PC-3 (cell line): Measurements from ENCODE around the gene HMOX2. TPM values are rescaled to one million over a fixed set of nuclear protein-coding genes. Genes with fewer than 3 reads are reported as not detected.

Source experiments
- ATAC-seq: fragments of 200-7000 bp; cut with Tn5 transposase; 2 replicates; pipeline ENCODE4 v1.9.1; 2020; ENCODE audit warnings: mild to moderate bottlenecking, moderate library complexity
- BruUV-seq: library from RNA; stranded (reverse); fragments of 400-500 nt; replicated peaks from 2 replicates; lab custom pipeline; 2021; lab: Mats Ljungman, UMichigan
- CTCF ChIA-PET: fragments of 300-600 bp; sonication (Branson Sonifier 250); formaldehyde crosslinking; loops from one replicate; lab custom pipeline; 2022; ENCODE audit warnings: antibody characterized with exemption; lab: Charles Lee
- POLR2A ChIA-PET: fragments of 300-600 bp; sonication (Branson Sonifier 250); formaldehyde crosslinking; loops from one replicate; lab custom pipeline; 2022; ENCODE audit warnings: antibody characterized with exemption; ENCODE audit not compliant: unreplicated experiment; lab: Charles Lee
- DNase-seq: peaks from one replicate; pipeline ENCODE4 v3.0.0-alpha.2; 2015
- H2AFZ ChIP-seq: fragments of 300-600 bp; sonication (generic); 2 replicates; pipeline ENCODE4 v1.6.0; 2016; ENCODE audit warnings: antibody characterized with exemption, low read length
- H3F3A ChIP-seq: fragments of 300-600 bp; sonication (generic); one replicate; pipeline ENCODE4 v1.6.0; 2017; ENCODE audit warnings: antibody characterized with exemption, low read length, control low read depth, mild to moderate bottlenecking; ENCODE audit not compliant: unreplicated experiment
- H3K27ac ChIP-seq: fragments of 300-600 bp; sonication (generic); 2 replicates; pipeline ENCODE4 v1.5.1; 2016; ENCODE audit warnings: mild to moderate bottlenecking, low read length
- H3K27me3 ChIP-seq: fragments of 300-600 bp; sonication (generic); 2 replicates; pipeline ENCODE4 v1.6.1; 2016; ENCODE audit warnings: low read length, mixed read lengths
- H3K36me3 ChIP-seq: fragments of 300-600 bp; sonication (generic); 2 replicates; pipeline ENCODE4 v1.6.1; 2016; ENCODE audit warnings: low read depth, mixed run types, low read length, mixed read lengths
- H3K4me1 ChIP-seq: fragments of 300-600 bp; sonication (generic); 2 replicates; pipeline ENCODE4 v1.5.1; 2016; ENCODE audit warnings: low read length; ENCODE audit not compliant: insufficient read depth
- H3K4me2 ChIP-seq: fragments of 300-600 bp; sonication (generic); 2 replicates; pipeline ENCODE4 v1.6.0; 2016; ENCODE audit warnings: low read length
- H3K4me3 ChIP-seq: fragments of 300-600 bp; sonication (generic); 2 replicates; pipeline ENCODE4 v1.5.1; 2016; ENCODE audit warnings: mild to moderate bottlenecking, low read length, mixed read lengths
- H3K79me2 ChIP-seq: fragments of 300-600 bp; sonication (generic); 2 replicates; pipeline ENCODE4 v1.6.1; 2017; ENCODE audit warnings: low read length, mixed read lengths
- H3K9ac ChIP-seq: fragments of 300-600 bp; sonication (generic); 2 replicates; pipeline ENCODE4 v1.6.0; 2016; ENCODE audit warnings: mild to moderate bottlenecking, low read length
- H3K9me2 ChIP-seq: fragments of 300-600 bp; sonication (generic); replicated peaks from 2 replicates; pipeline ENCODE4 v1.6.1; 2016; ENCODE audit warnings: mixed run types, low read length, mixed read lengths
- H3K9me3 ChIP-seq: fragments of 300-600 bp; sonication (generic); 2 replicates; pipeline ENCODE4 v1.6.1; 2016; ENCODE audit warnings: low read length, mixed read lengths
- H4K20me1 ChIP-seq: fragments of 300-600 bp; sonication (generic); 2 replicates; pipeline ENCODE4 v1.6.1; 2016; ENCODE audit warnings: low read length, mixed read lengths
- CTCF ChIP-seq: fragments of 300-600 bp; sonication (generic); conservative IDR thresholded peaks from 2 replicates; pipeline ENCODE4 v1.5.1; 2017; ENCODE audit warnings: antibody characterized with exemption, low read depth, mild to moderate bottlenecking, low read length
- EZH2 ChIP-seq: fragments of 300-600 bp; sonication (generic); IDR thresholded peaks from one replicate; pipeline ENCODE4 v1.6.1; 2017; ENCODE audit warnings: antibody characterized with exemption, mild to moderate bottlenecking, low read length; ENCODE audit not compliant: unreplicated experiment
- EZH2phosphoT487 ChIP-seq: fragments of 300-600 bp; sonication (generic); IDR thresholded peaks from 2 replicates; pipeline ENCODE4 v1.6.1; 2018; ENCODE audit warnings: mild to moderate bottlenecking, antibody characterized with exemption, low read length, borderline replicate concordance
- intact Hi-C: fragments of 100-400 bp; cut with micrococcal nuclease; formaldehyde crosslinking; loops from 2 replicates; pipeline ENCODE4 v1.9.0; 2023
- total RNA-seq: library from RNA; depleted of rRNA; stranded (reverse); fragments of >200 nt; gene quantifications from 2 replicates; pipeline ENCODE4 v1.2.3, GENCODE V29; 2014

HMOX2 gene
- total RNA-seq, 1 experiment from 2014 or later: 86.9 TPM

GRCh38 chr16:4532238-4532637 is 56.0 kb downstream of the HMOX2 start:
- H3K4me1 ChIP-seq: no peaks in the 10 kb centered on the region
- H3K36me3 ChIP-seq: no peaks in the 10 kb centered on the region
- DNase-seq (no peak), ATAC-seq (no peak)
- no peak overlapping the region for H2AFZ ChIP-seq
- no peak overlapping the region for H3K9ac ChIP-seq
- BruUV-seq: no TSS peak
- no peak overlapping the region for H3K4me2 ChIP-seq
- TF ChIP-seq EZH2 (no peak), EZH2phosphoT487 (no peak), CTCF (no peak)
- H3K9me3 ChIP-seq: no peaks in the 10 kb centered on the region
- no peak overlapping the region for H3K27ac ChIP-seq
- H3K27me3 ChIP-seq: no peaks in the 10 kb centered on the region
- CTCF ChIA-PET: no interaction called here
- H3K79me2 ChIP-seq: no peaks in the 10 kb centered on the region
- no peaks in the 10 kb centered on the region for H4K20me1 ChIP-seq
- no peaks in the 10 kb centered on the region for H3F3A ChIP-seq
- H3K9me2 ChIP-seq: no peaks in the 10 kb centered on the region
- intact Hi-C loops: no loop called here
- POLR2A ChIA-PET: no interaction called here
- no peak overlapping the region for H3K4me3 ChIP-seq

- DNase-seq (no peak), ATAC-seq (no peak)
- Histone ChIP-seq H3K9me2 (no peaks in the 10 kb centered on the region), H3K27ac (no peak overlapping the region), H3K4me2 (no peak overlapping the region), H3K9me3 (no peaks in the 10 kb centered on the region), H3K79me2 (no peaks in the 10 kb centered on the region), H3K27me3 (no peaks in the 10 kb centered on the region), H2AFZ (no peak overlapping the region), H3K36me3 (no peaks in the 10 kb centered on the region), H3K4me3 (no peak overlapping the region), H3K4me1 (no peaks in the 10 kb centered on the region), H4K20me1 (no peaks in the 10 kb centered on the region), H3K9ac (no peak overlapping the region), H3F3A (no peaks in the 10 kb centered on the region)
- BruUV-seq: no TSS peak
- CTCF ChIA-PET: no interaction called here
- intact Hi-C loops: no loop called here
- no peak for TF ChIP-seq EZH2
- TF ChIP-seq EZH2phosphoT487: no peak
- no peak for TF ChIP-seq CTCF
- POLR2A ChIA-PET: no interaction called here
Observed at GRCh38 chr16:4533490-4533889, 57.3 kb downstream of the HMOX2 start.

GRCh38 chr16:4534151-4534790 is 58.1 kb downstream of the HMOX2 start:
- H3K4me2 ChIP-seq: no peak overlapping the region
- H3K9ac ChIP-seq: no peak overlapping the region
- ChIA-PET CTCF (no interaction called here), POLR2A (no interaction called here)
- no peak for ATAC-seq
- H2AFZ ChIP-seq: no peak overlapping the region
- no peaks in the 10 kb centered on the region for H3F3A ChIP-seq
- H3K79me2 ChIP-seq: no peaks in the 10 kb centered on the region
- no peak for DNase-seq
- intact Hi-C loops: no loop called here
- H3K36me3 ChIP-seq: no peaks in the 10 kb centered on the region
- no TSS peak for BruUV-seq
- H3K9me2 ChIP-seq: no peaks in the 10 kb centered on the region
- H3K4me1 ChIP-seq: no peaks in the 10 kb centered on the region
- TF ChIP-seq EZH2 (no peak), EZH2phosphoT487 (no peak), CTCF (no peak)
- H3K9me3 ChIP-seq: no peaks in the 10 kb centered on the region
- H4K20me1 ChIP-seq: no peaks in the 10 kb centered on the region
- no peaks in the 10 kb centered on the region for H3K27me3 ChIP-seq
- no peak overlapping the region for H3K27ac ChIP-seq
- H3K4me3 ChIP-seq: no peak overlapping the region
